ENCODE results near the gene PLPPR2.
"Not testable (repeated sequence)": the region's sequence is repeated elsewhere in the genome, so short reads cannot be mapped to it uniquely, and the experiment has no call there.

The PLPPR2 gene

GRCh38 chr19:11355160-11356073, at the start of gene PLPPR2:
Gene PLPPR2, plus strand, starts transcription at chr19:11355432. Its CDS starts 2,242 bp downstream, at chr19:11357674.
- DNase-seq (ENCODE audit: low read depth in 2 of 2) = peak; percentile 72 to 82

GRCh38 chr19:11306337-11306736, 48.9 kb upstream of the PLPPR2 start:
- DNase-seq (ENCODE audit: low read depth in 2 of 2) = no peak

- DNase-seq (ENCODE audit: low read depth in 2 of 2) = not testable (repeated sequence)
Measured at GRCh38 chr19:11320278-11320995, 34.8 kb upstream of the PLPPR2 start.

GRCh38 chr19:11321191-11322126, 33.8 kb upstream of the PLPPR2 start:
- DNase-seq (ENCODE audit: low read depth in 2 of 2) = no peak

GRCh38 chr19:11322269-11323024, 32.8 kb upstream of the PLPPR2 start:
- DNase-seq (ENCODE audit: low read depth in 2 of 2) = no peak

DNA sequence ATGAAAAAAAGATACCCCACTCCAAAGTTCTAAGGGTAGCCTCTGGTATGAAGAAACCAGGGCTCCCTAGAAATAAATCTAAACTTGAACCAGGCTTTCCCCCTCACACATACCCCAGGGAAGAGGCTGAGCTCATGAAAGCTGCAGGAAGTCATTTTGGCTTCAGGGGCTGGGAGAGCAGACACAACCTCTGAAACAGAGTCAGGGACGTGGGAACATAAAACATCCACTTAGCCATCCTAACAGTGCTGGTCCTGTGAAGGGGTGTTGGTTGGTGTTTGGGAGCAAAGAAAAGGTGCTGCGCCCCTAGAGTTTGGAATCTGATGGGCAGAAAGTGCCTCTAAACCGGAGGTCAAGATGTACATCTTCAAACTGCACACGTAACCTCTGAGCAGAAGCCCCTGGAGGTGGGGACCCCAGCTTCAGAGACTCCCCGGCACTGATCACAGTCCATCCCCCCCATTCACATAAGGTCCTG, 31.6 kb upstream of the PLPPR2 start:
- no peak for DNase-seq (ENCODE audit: low read depth in 2 of 2)

DNA sequence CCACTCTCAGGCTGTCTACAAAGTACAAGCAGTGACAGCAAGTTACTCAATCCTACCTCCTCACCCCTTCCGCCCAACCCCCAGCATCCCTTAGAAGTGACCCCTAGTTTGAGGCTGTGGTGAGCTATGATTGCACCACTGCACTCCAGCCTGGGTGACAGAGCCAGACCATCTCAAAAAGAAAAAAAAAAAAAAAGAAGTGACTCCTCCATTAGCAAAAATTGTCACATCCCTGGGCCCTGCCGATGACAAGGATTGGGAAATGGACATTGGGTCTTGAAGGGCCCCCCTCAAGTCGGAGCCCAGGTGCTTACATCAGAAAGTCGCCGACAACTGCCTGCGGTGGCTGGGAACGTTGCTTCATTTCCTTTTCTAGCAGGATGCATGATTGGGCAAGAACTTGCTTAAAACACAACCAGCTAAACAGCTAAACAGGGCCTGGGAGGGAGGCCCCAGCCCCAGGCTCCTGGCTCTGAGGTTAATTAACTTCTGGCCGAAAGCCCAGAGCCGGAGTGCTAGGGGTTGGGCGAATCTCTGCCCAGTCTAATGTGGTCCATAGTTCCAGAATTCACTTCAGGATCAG, 31.1 kb upstream of the PLPPR2 start:
- DNase-seq (ENCODE audit: low read depth in 2 of 2) = no peak

DNA sequence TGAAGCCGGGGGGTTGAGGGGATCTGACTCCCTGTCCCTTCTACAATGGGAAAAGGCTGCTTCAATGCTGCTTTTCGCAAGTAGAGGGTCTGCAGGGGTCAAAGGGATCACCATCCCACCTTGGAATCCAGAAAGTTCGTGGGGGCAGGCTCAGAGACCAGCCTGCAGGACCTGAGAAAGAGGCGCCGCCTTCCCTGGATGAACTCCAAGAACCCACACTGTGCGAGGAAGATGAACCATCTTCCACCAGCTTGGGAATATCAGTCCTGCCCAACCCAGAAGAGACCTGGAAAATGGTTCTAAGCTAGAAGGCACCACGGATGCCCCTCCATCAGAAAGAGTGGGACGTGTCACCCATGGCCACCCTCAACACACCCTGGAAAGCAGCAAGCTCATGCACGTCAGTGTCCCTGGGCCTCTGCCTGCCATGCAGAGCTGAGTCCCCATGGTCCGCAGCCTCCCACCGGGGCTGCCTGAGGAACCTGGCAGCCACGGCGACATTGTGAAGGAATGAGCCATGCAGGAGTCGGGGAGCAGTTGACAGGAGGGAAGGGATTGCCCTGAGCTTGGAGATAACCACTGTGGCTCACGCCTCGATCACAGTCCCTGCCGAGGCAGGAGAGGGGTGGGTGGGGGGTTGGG, 30.4 kb upstream of the PLPPR2 start:
- no peak for DNase-seq (ENCODE audit: low read depth in 2 of 2)

GRCh38 chr19:11325544-11325943, 29.7 kb upstream of the PLPPR2 start:
- no peak for DNase-seq (ENCODE audit: low read depth in 2 of 2)

DNA sequence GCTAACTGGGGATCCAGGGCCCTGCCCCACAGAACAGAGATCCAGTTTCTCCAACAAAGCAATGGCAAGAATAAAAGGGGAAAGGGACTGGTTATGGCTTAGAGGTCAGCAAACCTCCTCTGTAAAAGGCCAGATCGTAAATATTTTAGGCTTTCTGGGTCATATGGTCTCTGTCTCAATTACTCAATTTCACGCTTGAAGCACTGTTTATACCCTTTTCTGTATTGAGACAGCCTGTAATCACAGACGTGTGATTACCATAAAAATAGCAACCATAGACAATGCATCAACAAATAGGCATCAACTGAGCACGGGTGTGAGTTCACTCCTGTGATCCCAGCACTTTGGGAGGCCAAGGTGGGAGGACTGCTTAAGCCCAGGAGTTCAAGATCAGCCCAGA, 25.1 kb upstream of the PLPPR2 start:
- DNase-seq (ENCODE audit: low read depth in 2 of 2) = no peak

GRCh38 chr19:11331502-11331901, 23.7 kb upstream of the PLPPR2 start:
- no peak for DNase-seq (ENCODE audit: low read depth in 2 of 2)

DNA sequence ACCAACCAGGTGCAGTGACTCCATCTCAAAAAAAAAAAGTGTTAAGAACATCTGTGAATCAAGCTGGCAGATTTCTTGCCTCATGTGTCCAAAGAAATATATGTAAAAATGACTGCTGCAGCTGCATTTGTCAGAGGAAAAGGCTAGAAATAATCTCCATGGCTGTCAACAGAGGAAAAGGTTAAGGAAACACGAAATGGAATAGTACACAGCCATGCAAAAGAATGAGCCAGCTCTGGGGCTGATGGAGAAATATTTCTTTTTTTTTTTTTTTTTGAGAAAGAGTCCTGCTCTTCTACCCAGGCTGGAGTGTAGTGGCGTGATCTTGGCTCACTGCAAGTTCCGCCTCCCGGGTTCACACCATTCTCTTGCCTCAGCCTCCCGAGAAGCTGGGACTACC, 22.4 kb upstream of the PLPPR2 start:
- no peak for DNase-seq (ENCODE audit: low read depth in 2 of 2)

- not testable (repeated sequence) for DNase-seq (ENCODE audit: low read depth in 2 of 2)
Measured at GRCh38 chr19:11333838-11334237, 21.4 kb upstream of the PLPPR2 start.

DNA sequence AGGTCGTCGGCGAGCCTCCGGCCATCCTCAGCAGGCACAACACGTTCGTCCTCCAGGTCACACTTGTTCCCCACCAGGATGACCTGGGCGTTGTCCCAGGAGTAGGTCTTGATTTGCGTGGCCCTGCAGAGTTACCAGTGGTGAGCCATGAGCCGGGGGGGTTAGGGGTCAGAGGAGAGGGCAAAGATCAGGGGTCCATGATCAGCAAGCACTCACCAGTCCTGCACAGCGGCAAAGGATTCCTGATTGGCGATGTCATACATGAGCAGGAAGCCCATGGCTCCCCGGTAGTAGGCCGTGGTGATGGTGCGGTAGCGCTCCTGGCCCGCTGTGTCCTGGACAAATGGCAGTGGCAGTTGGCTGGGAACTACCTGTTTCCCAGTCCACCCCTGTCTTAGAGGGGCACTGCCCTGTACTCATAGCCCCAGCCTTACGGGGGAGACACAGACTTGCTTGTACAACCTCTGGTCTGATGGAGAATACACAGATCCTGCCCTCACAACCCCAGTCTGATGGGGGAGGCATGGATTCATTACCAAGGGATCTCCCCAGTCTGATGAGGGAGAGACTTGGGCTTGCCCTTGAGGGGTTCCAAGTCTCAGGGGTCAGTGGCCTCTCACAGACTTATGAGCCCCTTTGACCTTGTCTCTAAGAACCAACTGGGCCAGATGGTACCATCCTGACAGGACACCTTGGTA, 19.6 kb upstream of the PLPPR2 start:
- DNase-seq (ENCODE audit: low read depth in 2 of 2) = no peak

DNA sequence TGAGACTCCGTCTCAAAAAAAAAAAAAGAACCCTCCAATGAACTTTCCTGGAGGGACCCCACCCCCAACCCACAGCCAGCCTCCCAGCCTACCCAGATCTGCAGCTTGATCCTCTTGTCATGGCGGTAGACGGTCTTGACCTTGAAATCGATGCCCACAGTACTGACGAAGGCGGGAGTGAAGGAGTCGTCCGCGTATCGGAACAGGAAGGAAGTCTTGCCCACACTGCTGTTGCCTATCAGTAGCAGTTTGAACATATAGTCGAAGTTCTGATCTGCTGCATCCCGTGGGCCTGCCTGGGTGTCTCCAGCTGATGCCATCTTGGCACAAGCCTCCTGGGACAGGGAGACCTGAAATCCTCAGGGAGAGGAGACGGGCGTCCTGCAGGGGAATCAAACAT, 18.2 kb upstream of the PLPPR2 start:
- DNase-seq (ENCODE audit: low read depth in 2 of 2) = no peak

GRCh38 chr19:11338121-11338520, 17.1 kb upstream of the PLPPR2 start:
- no peak for DNase-seq (ENCODE audit: low read depth in 2 of 2)

DNA sequence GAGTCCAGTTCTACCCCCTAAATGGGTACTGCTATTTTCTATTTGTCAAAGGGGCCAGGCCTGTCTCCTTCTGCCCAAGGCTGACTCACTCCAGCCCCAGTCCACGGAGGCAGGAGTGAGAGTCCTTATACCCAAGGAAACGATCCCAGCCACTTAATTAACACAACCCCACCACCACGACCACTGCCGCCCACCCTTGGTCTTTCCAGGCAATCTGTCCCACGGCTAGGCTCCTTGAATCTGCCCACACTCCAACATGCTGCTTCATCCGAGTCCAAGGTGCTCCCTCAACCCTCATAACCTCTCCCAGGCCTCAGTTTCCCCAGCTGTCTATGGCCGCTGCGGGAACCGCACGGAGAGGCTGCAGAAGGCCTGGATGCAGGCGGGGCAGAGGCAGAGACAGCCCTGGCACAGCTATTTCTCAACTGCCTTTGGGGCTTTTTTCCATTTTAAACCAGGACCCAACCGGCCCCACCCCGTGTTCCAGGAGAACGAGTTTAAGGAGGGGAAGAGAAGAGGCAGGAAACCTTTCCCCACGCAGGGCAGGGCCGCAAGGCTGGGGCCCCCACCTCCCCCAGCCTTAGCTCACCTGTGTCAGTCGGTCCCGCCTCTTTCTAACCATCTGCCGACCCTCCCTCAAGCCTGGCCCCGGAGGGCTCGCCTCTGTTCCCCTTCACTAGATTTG, 16.5 kb upstream of the PLPPR2 start:
- no peak for DNase-seq (ENCODE audit: low read depth in 2 of 2)

DNA sequence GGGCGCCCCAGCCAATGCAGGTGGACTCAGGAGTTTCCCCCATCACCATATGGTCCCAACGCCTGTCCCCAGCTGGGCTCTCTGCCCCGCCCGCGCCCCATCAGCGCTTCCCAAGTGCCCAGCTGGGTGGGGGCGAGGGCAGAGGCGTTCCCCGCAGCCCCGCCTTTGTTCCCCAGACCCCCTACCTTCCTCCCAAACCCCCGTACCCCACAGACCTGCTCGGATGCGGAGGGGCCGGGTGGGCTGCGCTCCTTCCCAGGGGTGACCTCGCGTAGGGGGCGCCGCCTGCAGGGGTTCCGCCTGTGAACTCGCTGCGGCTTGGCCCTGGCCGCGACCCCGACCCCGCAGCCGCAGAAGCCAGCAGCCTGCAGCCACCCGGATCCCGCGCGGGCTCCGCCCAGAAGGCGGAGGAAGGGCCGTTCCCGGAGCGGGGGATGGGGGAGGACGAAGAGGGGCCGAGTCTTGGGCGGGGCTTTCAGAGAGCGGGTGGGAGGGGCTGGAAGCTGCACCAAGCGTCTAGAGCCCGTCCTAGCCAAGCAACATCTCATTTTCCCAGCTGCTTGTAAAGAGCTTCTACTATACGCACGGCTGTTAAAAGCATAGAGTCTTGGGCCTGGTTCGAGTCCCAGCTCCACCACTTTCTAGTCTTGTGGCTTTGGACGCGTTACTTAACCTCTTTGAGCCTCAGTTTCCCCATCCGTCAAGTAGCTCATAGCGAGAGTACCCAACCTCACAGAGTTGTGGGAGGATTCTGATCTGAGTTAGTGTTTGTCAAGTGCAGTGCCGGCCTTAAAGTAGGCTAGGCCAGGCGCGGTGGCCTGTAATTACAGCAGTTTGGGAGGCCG, 15.8 kb upstream of the PLPPR2 start, which contains the start of gene RAB3D:
Gene RAB3D, minus strand, starts transcription at position 404 of the 845 bp plus-strand sequence. CDS start 2,258 bp downstream, outside the sequence.
- peak; percentile 68 to 81 for DNase-seq (ENCODE audit: low read depth in 2 of 2)
